H1 (cell line): Measurements from ENCODE around the gene ZNF622. TPM values are rescaled to one million over a fixed set of nuclear protein-coding genes. Genes with fewer than 3 reads are reported as not detected.

Experiments used
- ASH2L ChIP-seq: fragments of 200-600, 300-600 bp; sonication (generic); IDR thresholded peaks from one replicate; pipeline ENCODE4 v1.7.1; 2017; ENCODE audit warnings: low read length
- CHD2 ChIP-seq: IDR thresholded peaks from 2 replicates; pipeline ENCODE4 v1.6.1; 2012; ENCODE audit warnings: low read length, improper control_type of control experiment
- POU5F1 ChIP-seq: IDR thresholded peaks from 2 replicates; pipeline ENCODE4 v1.6.1; 2011; ENCODE audit warnings: low read depth, mild to moderate bottlenecking, low read length, moderate library complexity
- SP1 ChIP-seq: IDR thresholded peaks from 2 replicates; pipeline ENCODE4 v1.6.1; 2011; ENCODE audit warnings: low read depth, low read length
- TAF7 ChIP-seq: optimal IDR thresholded peaks from 2 replicates; pipeline ENCODE3; 2011; ENCODE audit warnings: low read depth, mild to moderate bottlenecking, inconsistent platforms, low read length, moderate library complexity, borderline replicate concordance
- TEAD4 ChIP-seq: IDR thresholded peaks from 2 replicates; pipeline ENCODE4 v1.6.1; 2012; ENCODE audit warnings: low read depth, low read length, inconsistent platforms, mixed read lengths
- polyA plus RNA-seq, 7 experiments: library from polyadenylated mRNA; depleted of rRNA in 3 of 7; stranded (reverse) in 5 of 7; unstranded in 2 of 7; fragments of >200 nt in 5 of 7; fragments of 200-250 nt in 2 of 7; gene quantifications; 1 replicate in 5 of 7; 2 replicates in 1 of 7; 4 replicates in 1 of 7; pipeline versions ENCODE4 v1.2.1 to v1.2.3, GENCODE V29; 2011 to 2013; ENCODE audit warnings: missing spikeins in 2 of 7, mixed read lengths in 2 of 7
- total RNA-seq: library from RNA; stranded (reverse); fragmentation: NEBNext Ultra II Directional; extraction: Animal tissue kit (Norgen Biotek cat#: 25700); gene quantifications from 2 replicates; pipeline ENCODE4 v1.2.1, GENCODE V29; 2021
- TF ChIP-seq, protein P1 (sequence below): IDR thresholded peaks from 2 replicates; pipeline ENCODE4 v1.6.1; 2012; ENCODE audit warnings: low read length, inconsistent platforms
- TF ChIP-seq, protein P2 (sequence below): IDR thresholded peaks from 2 replicates; pipeline ENCODE4 v1.6.1; 2011; ENCODE audit warnings: low read depth, mild to moderate bottlenecking, low read length; ENCODE audit not compliant: insufficient read depth

Gene ZNF622
- total and polyA plus RNA-seq, 2 of the 8 experiments (the other 6 are each of a cell fraction or from before 2014, with no cell fraction given), result 8.8 to 30.8 TPM

DNA sequence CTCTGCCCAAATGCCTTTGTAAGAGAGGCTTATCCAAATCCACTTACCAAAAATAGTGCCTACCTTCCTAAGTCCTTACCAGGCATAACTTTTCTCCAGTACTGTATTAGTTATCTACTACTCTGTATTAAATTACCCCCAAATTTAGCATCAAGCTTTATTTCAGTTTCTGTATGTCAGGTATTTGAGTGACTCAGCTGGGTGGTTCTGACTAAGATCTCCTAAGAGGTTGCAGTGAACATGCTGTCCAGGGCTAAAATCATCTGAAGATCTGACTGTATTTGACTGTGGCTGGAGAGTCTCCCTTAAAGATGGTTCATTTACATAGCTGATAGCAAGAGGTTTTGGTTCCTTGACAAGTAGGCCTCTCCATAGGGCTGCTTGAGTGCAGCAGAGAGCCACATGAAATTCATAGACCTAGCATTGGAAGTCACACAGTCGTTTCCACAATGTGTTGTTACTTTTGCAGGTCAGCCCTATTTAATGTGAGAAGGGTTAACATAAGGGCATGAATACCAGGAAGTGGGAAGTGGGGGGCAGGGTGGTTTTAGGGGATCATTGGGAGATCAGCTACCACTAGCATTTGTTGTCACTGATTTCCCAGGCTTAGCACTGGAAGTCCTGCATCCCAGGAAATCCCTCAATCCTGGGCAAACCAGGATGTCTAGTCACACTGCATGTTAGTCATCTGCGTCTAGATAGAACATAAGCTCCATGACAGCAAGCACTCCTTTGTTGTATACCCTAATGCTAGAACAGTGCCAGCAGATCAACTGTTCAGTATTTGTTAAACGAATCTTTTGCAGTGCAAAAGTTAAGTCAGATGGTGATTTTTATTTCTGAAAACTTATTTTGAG, 2.0 kb upstream of the ZNF622 start (continued):
- TF ChIP-seq POU5F1 (no peak), CHD2 (no peak), SP1 (no peak), TAF7 (no peak), TEAD4 (no peak), ASH2L (no peak)
- TF ChIP-seq, protein P1, sequence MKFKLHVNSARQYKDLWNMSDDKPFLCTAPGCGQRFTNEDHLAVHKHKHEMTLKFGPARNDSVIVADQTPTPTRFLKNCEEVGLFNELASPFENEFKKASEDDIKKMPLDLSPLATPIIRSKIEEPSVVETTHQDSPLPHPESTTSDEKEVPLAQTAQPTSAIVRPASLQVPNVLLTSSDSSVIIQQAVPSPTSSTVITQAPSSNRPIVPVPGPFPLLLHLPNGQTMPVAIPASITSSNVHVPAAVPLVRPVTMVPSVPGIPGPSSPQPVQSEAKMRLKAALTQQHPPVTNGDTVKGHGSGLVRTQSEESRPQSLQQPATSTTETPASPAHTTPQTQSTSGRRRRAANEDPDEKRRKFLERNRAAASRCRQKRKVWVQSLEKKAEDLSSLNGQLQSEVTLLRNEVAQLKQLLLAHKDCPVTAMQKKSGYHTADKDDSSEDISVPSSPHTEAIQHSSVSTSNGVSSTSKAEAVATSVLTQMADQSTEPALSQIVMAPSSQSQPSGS, result no peak
- TF ChIP-seq, protein P2, sequence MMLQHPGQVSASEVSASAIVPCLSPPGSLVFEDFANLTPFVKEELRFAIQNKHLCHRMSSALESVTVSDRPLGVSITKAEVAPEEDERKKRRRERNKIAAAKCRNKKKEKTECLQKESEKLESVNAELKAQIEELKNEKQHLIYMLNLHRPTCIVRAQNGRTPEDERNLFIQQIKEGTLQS, result no peak
